Neural cell (in vitro differentiated cells): ENCODE measurements around the gene DIS3L. TPM values are rescaled to one million over a fixed set of nuclear protein-coding genes. Genes with fewer than 3 reads are reported as not detected.
A peak's percentile ranks its signal among the peaks of the same experiment; 100 is the strongest.

Experiments
- H2AFZ ChIP-seq: fragments of 200-600, 300-800 bp; sonication (generic), shearing (Covaris generic); 2 replicates; pipeline ENCODE4 v1.6.0; 2014; ENCODE audit warnings: low read depth, mild to moderate bottlenecking, antibody characterized with exemption, low read length, moderate library complexity
- H3F3A ChIP-seq: fragments of 200-600 bp; shearing (Covaris generic); 2 replicates; pipeline ENCODE4 v1.6.1; 2016; ENCODE audit warnings: mild to moderate bottlenecking, moderate library complexity, mixed read lengths, antibody characterized with exemption, low read length; ENCODE audit not compliant: insufficient read depth, poor library complexity, severe bottlenecking
- H3K27ac ChIP-seq: fragments of 200-600, 300-800 bp; sonication (generic), shearing (Covaris generic); 2 replicates; pipeline ENCODE4 v1.5.1; 2014; ENCODE audit warnings: mild to moderate bottlenecking, low read length, moderate library complexity
- H3K27me3 ChIP-seq: fragments of 300-800, 200-600 bp; sonication (generic), shearing (Covaris generic); 2 replicates; pipeline ENCODE4 v1.6.0; 2014; ENCODE audit warnings: mild to moderate bottlenecking, low read depth, low read length, moderate library complexity; ENCODE audit not compliant: insufficient read depth
- H3K36me3 ChIP-seq: fragments of 300-800, 200-600 bp; sonication (generic), shearing (Covaris generic); 2 replicates; pipeline ENCODE4 v1.5.1; 2014; ENCODE audit warnings: mild to moderate bottlenecking, antibody characterized with exemption, low read length, moderate library complexity; ENCODE audit not compliant: insufficient read depth
- H3K4me2 ChIP-seq: fragments of 300-800, 200-600 bp; sonication (generic), shearing (Covaris generic); 2 replicates; pipeline ENCODE4 v1.6.0; 2014; ENCODE audit warnings: mild to moderate bottlenecking, low read length
- H3K4me3 ChIP-seq: fragments of 300-800, 200-600 bp; sonication (generic), shearing (Covaris generic); 2 replicates; pipeline ENCODE4 v1.5.1; 2014; ENCODE audit warnings: mild to moderate bottlenecking, low read length, moderate library complexity
- H3K79me2 ChIP-seq: fragments of 200-600 bp; shearing (Covaris generic); replicated peaks from 2 replicates; pipeline ENCODE4 v1.6.0; 2014; ENCODE audit warnings: mild to moderate bottlenecking, low read length, moderate library complexity; ENCODE audit not compliant: insufficient read depth
- H3K9ac ChIP-seq: fragments of 300-800, 200-600 bp; sonication (generic), shearing (Covaris generic); 2 replicates; pipeline ENCODE4 v1.6.1; 2016; ENCODE audit warnings: mild to moderate bottlenecking, low read length, mixed read lengths
- H3K9me2 ChIP-seq: fragments of 200-600 bp; shearing (Covaris generic); 2 replicates; pipeline ENCODE4 v1.6.1; 2016; ENCODE audit warnings: mild to moderate bottlenecking, low read length, mixed read lengths; ENCODE audit not compliant: insufficient read depth
- H3K9me3 ChIP-seq: fragments of 200-600, 300-800 bp; sonication (generic), shearing (Covaris generic); 2 replicates; pipeline ENCODE4 v1.6.1; 2016; ENCODE audit warnings: mild to moderate bottlenecking, mixed run types, low read length, moderate library complexity, mixed read lengths
- H4K20me1 ChIP-seq: fragments of 200-600 bp; shearing (Covaris generic); 2 replicates; pipeline ENCODE4 v1.6.1; 2016; ENCODE audit warnings: mild to moderate bottlenecking, mixed run types; ENCODE audit not compliant: insufficient read depth
- EZH2 ChIP-seq: fragments of 200-600, 300-800 bp; shearing (Covaris generic), sonication (generic); IDR thresholded peaks from 2 replicates; pipeline ENCODE4 v1.6.1; 2014; ENCODE audit warnings: antibody characterized with exemption, low read length, borderline replicate concordance, mild to moderate bottlenecking; ENCODE audit not compliant: insufficient read depth, poor library complexity, severe bottlenecking
- POLR2AphosphoS5 ChIP-seq: IDR thresholded peaks from 2 replicates; pipeline ENCODE4 v1.6.1; 2012
- RAD21 ChIP-seq: fragments of 450-650 bp; conservative IDR thresholded peaks from 2 replicates; pipeline ENCODE4 v1.6.1; 2014; ENCODE audit warnings: antibody characterized with exemption, mild to moderate bottlenecking, moderate library complexity
- REST ChIP-seq: IDR thresholded peaks from 2 replicates; pipeline ENCODE4 v1.6.1; 2012; ENCODE audit warnings: borderline replicate concordance
- SMC3 ChIP-seq: fragments of 450-650 bp; conservative IDR thresholded peaks from 2 replicates; pipeline ENCODE4 v1.6.1; 2014; ENCODE audit warnings: antibody characterized with exemption, mild to moderate bottlenecking, moderate library complexity; ENCODE audit not compliant: poor library complexity
- TAF1 ChIP-seq: IDR thresholded peaks from 2 replicates; pipeline ENCODE4 v1.6.1; 2012; ENCODE audit warnings: low read depth
- polyA plus RNA-seq: library from polyadenylated mRNA; depleted of rRNA; stranded (reverse); fragments of >200 nt; gene quantifications from 2 replicates; pipeline ENCODE4 v1.2.3, GENCODE V29; 2014

DIS3L gene
- polyA plus RNA-seq, 1 donor from 2014 or later, result 9.9 TPM

GRCh38 chr15:66252685-66253417 lies 40.5 kb upstream of the DIS3L start:
- peak overlapping the region; percentile 98 for H3K4me2 ChIP-seq
- H3K9me2 ChIP-seq, result no peaks in the 10 kb centered on the region
- no peak for TF ChIP-seq RAD21
- TF ChIP-seq POLR2AphosphoS5, result peak; percentile 14
- peak; percentile 50 for TF ChIP-seq SMC3
- TF ChIP-seq EZH2, result peak; percentile 14
- peaks cover 69% of the 10 kb centered on the region for H3K27me3 ChIP-seq
- H2AFZ ChIP-seq, result no peak overlapping the region
- H4K20me1 ChIP-seq, result no peaks in the 10 kb centered on the region
- H3K4me3 ChIP-seq, result peak overlapping the region; percentile 77
- H3F3A ChIP-seq, result no peaks in the 10 kb centered on the region
- H3K36me3 ChIP-seq, result no peaks in the 10 kb centered on the region
- no peaks in the 10 kb centered on the region for H3K79me2 ChIP-seq
- no peaks in the 10 kb centered on the region for H3K9me3 ChIP-seq
- peak overlapping the region; percentile 48 for H3K9ac ChIP-seq
- no peak overlapping the region for H3K27ac ChIP-seq

- Histone ChIP-seq H2AFZ (no peak within 1 kb of the TSS), H4K20me1 (no peaks in the 10 kb centered on the region), H3K36me3 (no peaks in the 10 kb centered on the region), H3K4me2 (peak within 1 kb of the TSS; percentile 98), H3K27me3 (peaks cover 69% of the 10 kb centered on the region), H3K9me2 (no peaks in the 10 kb centered on the region), H3K9me3 (no peaks in the 10 kb centered on the region), H3K27ac (no peak within 1 kb of the TSS), H3K9ac (peak within 1 kb of the TSS; percentile 48), H3K4me3 (peak within 1 kb of the TSS; percentile 77), H3F3A (no peaks in the 10 kb centered on the region), H3K79me2 (no peaks in the 10 kb centered on the region)
- TF ChIP-seq SMC3 (peak; percentile 15), TAF1 (no peak)
Observed at GRCh38 chr15:66253418-66254088, 39.8 kb upstream of the DIS3L start, which contains the start of gene MEGF11. Gene MEGF11, minus strand, starts transcription at chr15:66253750. Its CDS starts 125,347 bp downstream, at chr15:66128403.

- Histone ChIP-seq H3K27me3 (peaks cover 69% of the 10 kb centered on the region), H3K27ac (no peak overlapping the region), H3K79me2 (no peaks in the 10 kb centered on the region), H3K4me2 (peak overlapping the region; percentile 45), H3K36me3 (no peaks in the 10 kb centered on the region), H3K9me3 (no peaks in the 10 kb centered on the region), H4K20me1 (no peaks in the 10 kb centered on the region), H3K4me3 (peak overlapping the region; percentile 77), H2AFZ (no peak overlapping the region), H3F3A (no peaks in the 10 kb centered on the region), H3K9ac (peak overlapping the region; percentile 48), H3K9me2 (no peaks in the 10 kb centered on the region)
- TF ChIP-seq POLR2AphosphoS5 (no peak), REST (no peak)
Observed at GRCh38 chr15:66254089-66254950, 39.0 kb upstream of the DIS3L start.
